Panc1 (cell line): ENCODE data around the gene DLK2.

ENCODE experiments used
- CTCF ChIP-seq: fragments of 450-650 bp; IDR thresholded peaks from 2 replicates; pipeline ENCODE4 v1.5.1; 2017; ENCODE audit warnings: mild to moderate bottlenecking
- POLR2AphosphoS5 ChIP-seq: IDR thresholded peaks from 2 replicates; pipeline ENCODE4 v1.6.1; 2012; ENCODE audit warnings: mild to moderate bottlenecking, low read depth, low read length, moderate library complexity
- REST ChIP-seq, 2 experiments: IDR thresholded peaks; 2 replicates each; pipeline ENCODE4 v1.6.1; 2011 to 2012; ENCODE audit warnings: low read depth in 2 of 2, control low read depth in 1 of 2, low read length in 1 of 2, mild to moderate bottlenecking in 1 of 2, moderate library complexity in 1 of 2; ENCODE audit not compliant: insufficient read depth in 1 of 2
- SIN3A ChIP-seq: IDR thresholded peaks from 2 replicates; pipeline ENCODE4 v1.6.1; 2012; ENCODE audit warnings: low read depth, mild to moderate bottlenecking, low read length, moderate library complexity, borderline replicate concordance; ENCODE audit not compliant: insufficient read depth

GRCh38 chr6:43460032-43460431 is 4.7 kb upstream of the DLK2 start:
- TF ChIP-seq CTCF (no peak), REST (IDR thresholded peaks at IDR 0.05; ENCODE audit: insufficient read depth in 1 of 2, low read depth in 2 of 2, low read length in 1 of 2) (no peak), POLR2AphosphoS5 (no peak), SIN3A (no peak)
